K562 (cell line): ENCODE data around the gene UBE2M. TPM values are rescaled to one million over a fixed set of nuclear protein-coding genes. Genes with fewer than 3 reads are reported as not detected.
A peak's percentile ranks its signal among the peaks of the same experiment; 100 is the strongest.

Source experiments
- ELF2 ChIP-seq: fragments of 250-450 bp; sonication (Bioruptor Pico); IDR thresholded peaks from 2 replicates; pipeline ENCODE4 v1.5.0; 2021; ENCODE audit warnings: mild to moderate bottlenecking
- ELK1 ChIP-seq: sonication (generic); formaldehyde crosslinking; IDR thresholded peaks from 2 replicates; pipeline ENCODE4 v1.8.1; 2022; ENCODE audit warnings: missing genetic modification reagents
- FOXP4 ChIP-seq: sonication (generic); formaldehyde crosslinking; IDR thresholded peaks from 2 replicates; pipeline ENCODE4 v1.8.0; 2022; ENCODE audit warnings: mild to moderate bottlenecking, missing genetic modification reagents, borderline replicate concordance
- HDAC8 ChIP-seq: fragments of 450-650 bp; IDR thresholded peaks from 2 replicates; pipeline ENCODE4 v1.6.1; 2016; ENCODE audit warnings: mild to moderate bottlenecking, missing genetic modification characterization, moderate library complexity, missing compliant biosample characterization
- PHTF2 ChIP-seq: fragments of 250-450 bp; sonication (Bioruptor Pico); IDR thresholded peaks from 2 replicates; pipeline ENCODE4 v1.5.0; 2021; ENCODE audit warnings: mild to moderate bottlenecking
- POLR2G ChIP-seq: fragments of 200-400 bp; formaldehyde crosslinking; IDR thresholded peaks from 2 replicates; pipeline ENCODE4 v1.6.1; 2017; ENCODE audit warnings: low read depth, mild to moderate bottlenecking, antibody characterized with exemption, low read length, moderate library complexity
- POLR2H ChIP-seq: IDR thresholded peaks from 2 replicates; pipeline ENCODE4 v1.6.1; 2016; ENCODE audit warnings: missing genetic modification characterization, low read depth, mild to moderate bottlenecking, control low read depth, missing compliant biosample characterization, moderate library complexity
- SMAD1 ChIP-seq: fragments of 150-350 bp; IDR thresholded peaks from 2 replicates; pipeline ENCODE4 v1.6.1; 2014; ENCODE audit warnings: low read length, low read depth; ENCODE audit not compliant: partially characterized antibody
- SMARCE1 ChIP-seq: fragments of 450-650 bp; IDR thresholded peaks from 2 replicates; pipeline ENCODE4 v1.7.1; 2016; ENCODE audit warnings: mild to moderate bottlenecking
- TBL1XR1 ChIP-seq, 2 experiments: IDR thresholded peaks; 2 replicates each; pipeline ENCODE4 v1.6.1; 2012; ENCODE audit warnings: improper control_type of control experiment in 2 of 2, low read length in 2 of 2, mild to moderate bottlenecking in 1 of 2
- UBTF ChIP-seq, 2 experiments: IDR thresholded peaks; 2 replicates each; pipeline ENCODE4 v1.6.1; 2012; ENCODE audit warnings: improper control_type of control experiment in 2 of 2, low read depth in 2 of 2, low read length in 2 of 2, borderline replicate concordance in 1 of 2
- ZNF407 ChIP-seq: fragments of 450-650 bp; IDR thresholded peaks from 2 replicates; pipeline ENCODE4 v1.6.1; 2016; ENCODE audit warnings: low read depth
- polyA plus RNA-seq, 8 experiments: library from polyadenylated mRNA; depleted of rRNA in 4 of 8; stranded (reverse) in 5 of 8; unstranded in 3 of 8; fragments of >200 nt; fragmentation: Nextera tagmentation in 2 of 8; fragmentation: Illumina TruSeq in 1 of 8; extraction: Ambion mirVana in 2 of 8; extraction: Trizol in 1 of 8; gene quantifications; 2 replicates each; pipeline versions ENCODE4 v1.2.1 to v1.2.3, GENCODE V29; 2011 to 2014; ENCODE audit warnings: inconsistent platforms in 1 of 8, missing spikeins in 1 of 8
- total RNA-seq, 7 experiments: library from RNA; depleted of rRNA in 6 of 7; stranded (reverse); fragments of >200 nt in 6 of 7; fragmentation: Illumina TruSeq in 2 of 7; extraction: Trizol in 2 of 7; gene quantifications; 2 replicates each; pipeline versions ENCODE4 v1.2.1 to v1.2.3, GENCODE V29; 2011 to 2021; ENCODE audit warnings: low replicate concordance in 1 of 7

UBE2M gene
- total and polyA plus RNA-seq, 9 of the 15 experiments (the other 6 are each of a cell fraction or from before 2014, with no cell fraction given) = 0.92 to 163 (median 85.7) TPM

GRCh38 chr19:58584498-58585441 is 26.4 kb upstream of the UBE2M start (continued):
- TF ChIP-seq ZNF407 (no peak), ELF2 (CRISPR knock-in tag) (no peak), HDAC8 (tag) (no peak), SMAD1 (no peak), POLR2G (no peak), SMARCE1 (peak; percentile 55; the same call in 1 of the 2 replicates), FOXP4 (CRISPR knock-in tag) (no peak), TBL1XR1 (IDR thresholded peaks at IDR 0.05; ENCODE audit: low read length in 2 of 2) (peak in 1 of 2 experiments; percentile 58; a peak in 1 of 4 replicates), PHTF2 (CRISPR knock-in tag) (no peak), ELK1 (CRISPR knock-in tag) (no peak), UBTF (IDR thresholded peaks at IDR 0.05; ENCODE audit: borderline replicate concordance in 1 of 2, low read depth in 2 of 2, low read length in 2 of 2) (0 out of 4 replicates have a peak, but pooled peaks have one; percentile 15 to 41), POLR2H (tag) (peak; percentile 21; the same call in 1 of the 2 replicates)
